Femur (tissue), 1 donor: Measurements from ENCODE around the gene LSG1.
"Not testable (repeated sequence)": the region's sequence is repeated elsewhere in the genome, so short reads cannot be mapped to it uniquely, and the experiment has no call there.

Source experiments
- DNase-seq: peaks from one replicate; pipeline ENCODE4 v3.0.0-alpha.2; 2017

Gene LSG1

GRCh38 chr3:194612221-194612620, 59.8 kb downstream of the LSG1 start:
- no peak for DNase-seq

GRCh38 chr3:194610689-194611088, 61.3 kb downstream of the LSG1 start:
- DNase-seq: no peak

- DNase-seq: no peak
Observed at GRCh38 chr3:194609601-194610000, 62.4 kb downstream of the LSG1 start.

GRCh38 chr3:194608981-194609380, 63.0 kb downstream of the LSG1 start:
- DNase-seq: no peak

- no peak for DNase-seq
Observed at GRCh38 chr3:194607592-194608389, 64.2 kb downstream of the LSG1 start.

GRCh38 chr3:194606941-194607340, 65.0 kb downstream of the LSG1 start:
- DNase-seq: no peak

- DNase-seq: no peak
Observed at GRCh38 chr3:194606163-194606562, 65.8 kb downstream of the LSG1 start.

GRCh38 chr3:194605314-194605713, 66.7 kb downstream of the LSG1 start:
- not testable (repeated sequence) for DNase-seq

GRCh38 chr3:194604837-194605236, 67.2 kb downstream of the LSG1 start:
- no peak for DNase-seq

- DNase-seq: no peak
Observed at GRCh38 chr3:194604126-194604525, 67.9 kb downstream of the LSG1 start.

- DNase-seq: no peak
Observed at GRCh38 chr3:194602669-194603171, 69.3 kb downstream of the LSG1 start.

GRCh38 chr3:194598771-194599557, 73.0 kb downstream of the LSG1 start:
- no peak for DNase-seq

- no peak for DNase-seq
Observed at GRCh38 chr3:194596906-194597305, 75.1 kb downstream of the LSG1 start.

- DNase-seq: peak; percentile 57
Observed at GRCh38 chr3:194592798-194593752, 78.9 kb downstream of the LSG1 start.
